ENCODE measurements around the gene TSTD1. TPM values are rescaled to one million over a fixed set of nuclear protein-coding genes. Genes with fewer than 3 reads are reported as not detected.

TSTD1 gene
- total and polyA plus RNA-seq, 2 of the 8 experiments (the other 6 are each of a cell fraction or from before 2014, with no cell fraction given) = 60.9 to 314 TPM

GRCh38 chr1:161069241-161069640 is 30.5 kb upstream of the TSTD1 start (continued):
- TF ChIP-seq CHD7 (IDR thresholded peaks at IDR 0.05; ENCODE audit: insufficient replicate concordance, low read length) (no peak), BCL11A (IDR thresholded peaks at IDR 0.05; ENCODE audit: low read depth in 2 of 2, low read length in 2 of 2) (no peak), FOSL1 (IDR thresholded peaks at IDR 0.05; ENCODE audit: insufficient read depth, low read depth, low read length) (no peak), SP4 (IDR thresholded peaks at IDR 0.05; ENCODE audit: low read length) (no peak), KDM5A (IDR thresholded peaks at IDR 0.05; ENCODE audit: low read length) (no peak), POLR2A (IDR thresholded peaks at IDR 0.05; ENCODE audit: control extremely low read depth in 1 of 2, low read depth in 2 of 2, low read length in 2 of 2) (no peak), HDAC2 (IDR thresholded peaks at IDR 0.05; ENCODE audit: borderline replicate concordance in 1 of 2, low read depth in 2 of 2, low read length in 2 of 2) (no peak)
- TF ChIP-seq, protein P1, sequence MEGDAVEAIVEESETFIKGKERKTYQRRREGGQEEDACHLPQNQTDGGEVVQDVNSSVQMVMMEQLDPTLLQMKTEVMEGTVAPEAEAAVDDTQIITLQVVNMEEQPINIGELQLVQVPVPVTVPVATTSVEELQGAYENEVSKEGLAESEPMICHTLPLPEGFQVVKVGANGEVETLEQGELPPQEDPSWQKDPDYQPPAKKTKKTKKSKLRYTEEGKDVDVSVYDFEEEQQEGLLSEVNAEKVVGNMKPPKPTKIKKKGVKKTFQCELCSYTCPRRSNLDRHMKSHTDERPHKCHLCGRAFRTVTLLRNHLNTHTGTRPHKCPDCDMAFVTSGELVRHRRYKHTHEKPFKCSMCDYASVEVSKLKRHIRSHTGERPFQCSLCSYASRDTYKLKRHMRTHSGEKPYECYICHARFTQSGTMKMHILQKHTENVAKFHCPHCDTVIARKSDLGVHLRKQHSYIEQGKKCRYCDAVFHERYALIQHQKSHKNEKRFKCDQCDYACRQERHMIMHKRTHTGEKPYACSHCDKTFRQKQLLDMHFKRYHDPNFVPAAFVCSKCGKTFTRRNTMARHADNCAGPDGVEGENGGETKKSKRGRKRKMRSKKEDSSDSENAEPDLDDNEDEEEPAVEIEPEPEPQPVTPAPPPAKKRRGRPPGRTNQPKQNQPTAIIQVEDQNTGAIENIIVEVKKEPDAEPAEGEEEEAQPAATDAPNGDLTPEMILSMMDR (IDR thresholded peaks at IDR 0.05; ENCODE audit: control extremely low read depth in 1 of 3, insufficient read depth in 1 of 3, low read depth in 1 of 3, low read length in 3 of 3) = no peak

Measured in H1 (cell line).